Endothelial cell of umbilical vein (primary cell): ENCODE measurements around the gene CLEC2L. TPM values are rescaled to one million over a fixed set of nuclear protein-coding genes. Genes with fewer than 3 reads are reported as not detected.

Experiments used
- BruUV-seq: library from RNA; stranded (reverse); fragments of 400-500 nt; replicated peaks from 2 replicates; lab custom pipeline; 2021; lab: Mats Ljungman, UMichigan
- CTCF ChIA-PET: fragments of 300-600, 350-600 bp; sonication (Branson Sonifier 250); formaldehyde crosslinking; loops from one replicate; lab custom pipeline; 2021; ENCODE audit warnings: antibody characterized with exemption, inconsistent platforms; lab: Charles Lee
- POLR2A ChIA-PET: fragments of 300-600, 350-600 bp; sonication (Branson Sonifier 250); formaldehyde crosslinking; loops from one replicate; lab custom pipeline; 2021; ENCODE audit warnings: antibody characterized with exemption, inconsistent platforms; lab: Charles Lee
- DNase-seq: peaks from one replicate; pipeline ENCODE4 v3.0.0-alpha.2; 2011; ENCODE audit warnings: low read depth, low spot score
- FAIRE-seq: peaks from 2 replicates; lab custom pipeline; 2011; peaks lifted over from hg19 to GRCh38; lab: Jason Lieb, UNC
- H2AFZ ChIP-seq: 2 replicates; pipeline ENCODE4 v1.6.0; 2012; ENCODE audit warnings: low read depth, low read length, control low read depth, inconsistent platforms
- H3K27ac ChIP-seq: 2 replicates; pipeline ENCODE4 v1.5.1; 2011; ENCODE audit warnings: low read depth, mild to moderate bottlenecking, control low read depth, low read length, moderate library complexity; ENCODE audit not compliant: insufficient read depth
- H3K27me3 ChIP-seq, 2 experiments: 2 replicates each; pipeline versions ENCODE4 v1.6.0 to v1.6.1; 2011; ENCODE audit warnings: low read length in 2 of 2, mixed read lengths in 1 of 2; ENCODE audit not compliant: control insufficient read depth in 2 of 2, insufficient read depth in 2 of 2
- H3K36me3 ChIP-seq, 2 experiments: 2 replicates in 1 of 2; 3 replicates in 1 of 2; pipeline ENCODE4 v1.5.1; 2011; ENCODE audit warnings: low read length in 2 of 2, mild to moderate bottlenecking in 1 of 2, moderate library complexity in 1 of 2; ENCODE audit not compliant: control insufficient read depth in 2 of 2, insufficient read depth in 2 of 2; ENCODE audit errors: extremely low read depth in 1 of 2
- H3K4me1 ChIP-seq: 3 replicates; pipeline ENCODE4 v1.5.1; 2011; ENCODE audit warnings: mild to moderate bottlenecking, low read length; ENCODE audit not compliant: control insufficient read depth, insufficient read depth; ENCODE audit errors: extremely low read depth
- H3K4me2 ChIP-seq: 2 replicates; pipeline ENCODE4 v1.6.1; 2011; ENCODE audit warnings: low read length, control low read depth, mixed read lengths; ENCODE audit not compliant: insufficient read depth
- H3K4me3 ChIP-seq, 3 experiments: fragments of 200-600 bp in 1 of 3; sonication (generic), shearing (Covaris generic) in 1 of 3; replicated peaks in 1 of 3; 2 replicates each; pipeline ENCODE4 v1.5.1; 2011 to 2016; ENCODE audit warnings: control low read depth in 3 of 3, low read length in 3 of 3, mild to moderate bottlenecking in 2 of 3, inconsistent platforms in 1 of 3, low read depth in 1 of 3, moderate library complexity in 1 of 3; ENCODE audit not compliant: insufficient read depth in 1 of 3
- H3K79me2 ChIP-seq: 2 replicates; pipeline ENCODE4 v1.6.0; 2012; ENCODE audit warnings: low read length, inconsistent platforms; ENCODE audit not compliant: control insufficient read depth, insufficient read depth
- H3K9ac ChIP-seq: replicated peaks from 2 replicates; pipeline ENCODE3; 2011; ENCODE audit warnings: low read length, control low read depth; ENCODE audit not compliant: insufficient read depth; ENCODE audit errors: extremely low read depth
- H3K9me1 ChIP-seq: replicated peaks from 3 replicates; pipeline ENCODE4 v1.6.0; 2011; ENCODE audit warnings: mild to moderate bottlenecking, low read length; ENCODE audit not compliant: control insufficient read depth, insufficient read depth; ENCODE audit errors: extremely low read depth
- H3K9me3 ChIP-seq: replicated peaks from 2 replicates; pipeline ENCODE4 v1.5.1; 2012; ENCODE audit warnings: low read length, inconsistent platforms; ENCODE audit not compliant: control insufficient read depth, insufficient read depth
- H4K20me1 ChIP-seq: replicated peaks from 2 replicates; pipeline ENCODE3; 2011; ENCODE audit warnings: mild to moderate bottlenecking, low read length; ENCODE audit not compliant: control insufficient read depth, insufficient read depth; ENCODE audit errors: extremely low read depth
- CTCF ChIP-seq, 2 donors: IDR thresholded peaks; 1 replicate in 1 of 2; 2 replicates in 1 of 2; pipeline ENCODE4 v1.5.1; 2011; ENCODE audit warnings: low read length in 2 of 2, mild to moderate bottlenecking in 2 of 2, moderate library complexity in 2 of 2, control low read depth in 1 of 2, inconsistent platforms in 1 of 2, low read depth in 1 of 2; ENCODE audit not compliant: insufficient read depth in 1 of 2; ENCODE audit errors: extremely low read depth in 1 of 2
- EZH2 ChIP-seq: IDR thresholded peaks from 2 replicates; pipeline ENCODE4 v1.6.1; 2012; ENCODE audit warnings: borderline replicate concordance, low read depth, mild to moderate bottlenecking, moderate library complexity, low read length, inconsistent platforms; ENCODE audit not compliant: severe bottlenecking
- FOS ChIP-seq: IDR thresholded peaks from 2 replicates; pipeline ENCODE4 v1.6.1; 2011; ENCODE audit warnings: mild to moderate bottlenecking, low read length, moderate library complexity, borderline replicate concordance; ENCODE audit not compliant: insufficient read depth
- GATA2 ChIP-seq: IDR thresholded peaks from 2 replicates; pipeline ENCODE4 v1.7.0; 2011; ENCODE audit warnings: low read depth, mild to moderate bottlenecking, moderate library complexity, mixed read lengths, low read length; ENCODE audit not compliant: insufficient read length, insufficient read depth
- JUN ChIP-seq: IDR thresholded peaks from 2 replicates; pipeline ENCODE4 v1.6.1; 2011; ENCODE audit warnings: borderline replicate concordance, low read depth; ENCODE audit not compliant: insufficient read length, insufficient read depth
- MAX ChIP-seq: IDR thresholded peaks from 2 replicates; pipeline ENCODE4 v1.6.1; 2011; ENCODE audit not compliant: insufficient read depth, insufficient read length
- MYC ChIP-seq: IDR thresholded peaks from one replicate; pipeline ENCODE4 v1.6.1; 2011; ENCODE audit warnings: mild to moderate bottlenecking, low read depth, low read length
- POLR2A ChIP-seq: IDR thresholded peaks from 2 replicates; pipeline ENCODE4 v1.6.1; 2012; ENCODE audit warnings: low read depth, mild to moderate bottlenecking, control low read depth, low read length
- POLR2AphosphoS5 ChIP-seq: IDR thresholded peaks from 2 replicates; pipeline ENCODE4 v1.6.1; 2012; ENCODE audit warnings: low read depth, mild to moderate bottlenecking, control low read depth, low read length, moderate library complexity; ENCODE audit not compliant: insufficient read depth
- dilution Hi-C: fragments of 300-500 bp; cut with MboI; formaldehyde crosslinking; loops from one replicate; pipeline ENCODE4 v1.15.0; 2019; ENCODE audit warnings: low sequenced_read_pairs; ENCODE audit not compliant: extremely low pct_ligation_motif_present
- intact Hi-C: fragments of 100-400 bp; cut with micrococcal nuclease; formaldehyde crosslinking; loops from one replicate; pipeline ENCODE4 v1.10.0; 2022
- polyA plus RNA-seq, 4 experiments: library from polyadenylated mRNA; depleted of rRNA in 3 of 4; stranded (reverse) in 3 of 4; unstranded in 1 of 4; fragments of >200 nt; gene quantifications; 2 replicates each; pipeline versions ENCODE4 v1.2.1 to v1.2.3, GENCODE V29; 2011 to 2012; ENCODE audit warnings: missing spikeins in 1 of 4
- total RNA-seq: library from RNA; stranded (reverse); gene quantifications from 2 replicates; pipeline ENCODE4 v1.2.3, GENCODE V29; 2021

CLEC2L gene
- total and polyA plus RNA-seq, 2 donors (not counting 3 experiments of a cell fraction or from before 2014, with no cell fraction given) = not detected

DNA sequence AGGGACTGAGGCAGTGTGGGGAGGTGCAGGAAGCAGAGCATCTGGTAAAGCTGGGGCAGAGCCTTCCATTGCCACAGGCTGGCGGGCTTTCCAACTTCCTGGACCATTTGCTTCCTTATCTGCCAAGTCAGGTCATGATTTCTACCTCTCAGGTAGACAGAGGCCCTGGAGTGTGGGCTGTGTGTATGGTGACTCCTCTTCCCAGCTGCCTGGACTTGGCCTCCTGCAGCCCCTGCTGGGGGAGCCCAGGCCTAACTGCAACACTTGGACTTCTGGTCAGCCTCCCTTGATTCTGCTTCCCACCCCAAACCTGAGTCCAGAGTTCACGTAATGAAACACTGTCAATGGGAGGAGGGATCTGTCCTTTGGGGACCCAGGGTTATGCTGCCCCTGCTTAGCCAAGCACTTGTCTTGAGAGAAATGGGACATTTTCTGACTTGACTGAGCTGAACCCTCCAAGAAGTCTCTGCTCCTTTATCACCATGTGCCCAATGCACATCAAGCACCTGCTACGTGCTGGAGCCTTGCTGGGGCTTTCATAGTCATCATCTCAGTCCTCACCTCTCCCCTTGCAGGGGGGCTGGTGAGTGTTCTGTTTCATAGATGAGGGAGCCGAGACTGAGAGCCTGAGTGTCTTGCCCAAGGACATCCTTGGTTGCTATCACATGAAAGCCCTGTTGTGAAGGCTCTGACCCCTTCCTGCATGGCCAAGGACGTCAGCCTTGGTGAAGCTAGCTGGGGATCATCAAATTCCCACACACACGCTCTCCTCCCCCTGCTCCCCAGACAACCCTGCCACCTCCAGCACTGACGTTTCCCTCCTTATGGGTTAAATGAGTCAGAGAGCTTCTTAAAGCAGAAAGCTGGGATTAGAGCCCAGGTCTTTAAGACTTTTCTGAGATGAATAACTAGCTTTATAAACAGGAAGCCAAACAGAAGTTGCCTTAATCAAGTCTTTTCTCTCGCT, 3.4 kb downstream of the CLEC2L start:
- H3K4me3 ChIP-seq = no peak overlapping the region
- H3K36me3 ChIP-seq = no peaks in the 10 kb centered on the region
- H2AFZ ChIP-seq = no peak overlapping the region
- H3K4me2 ChIP-seq = no peak overlapping the region
- no peaks in the 10 kb centered on the region for H3K9me1 ChIP-seq
- BruUV-seq = no TSS peak
- no peak for TF ChIP-seq POLR2AphosphoS5
- TF ChIP-seq MAX = no peak
- TF ChIP-seq GATA2 = no peak
- no peak for TF ChIP-seq FOS
- TF ChIP-seq JUN = no peak
- no peak for TF ChIP-seq POLR2A
- TF ChIP-seq EZH2 = no peak
- TF ChIP-seq MYC = no peak
- no peak for TF ChIP-seq CTCF (IDR thresholded peaks at IDR 0.05; ENCODE audit: extremely low read depth in 1 of 2, insufficient read depth in 1 of 2, low read depth in 1 of 2, low read length in 2 of 2)
- no peaks in the 10 kb centered on the region for H3K9me3 ChIP-seq
- FAIRE-seq (no peak), DNase-seq (no peak)
- H3K27me3 ChIP-seq = peaks cover 23 to 33% of the 10 kb centered on the region in 2 experiments
- H3K4me1 ChIP-seq = no peaks in the 10 kb centered on the region
- POLR2A ChIA-PET = no interaction called here
- no peaks in the 10 kb centered on the region for H3K79me2 ChIP-seq
- H4K20me1 ChIP-seq = no peaks in the 10 kb centered on the region
- H3K9ac ChIP-seq = no peak overlapping the region
- CTCF ChIA-PET = no interaction called here
- H3K27ac ChIP-seq = no peak overlapping the region
- intact Hi-C loops = no loop called here
- dilution Hi-C loops = no loop called here
